IMR-90 (cell line): ENCODE results near the gene MATN3. TPM values are rescaled to one million over a fixed set of nuclear protein-coding genes. Genes with fewer than 3 reads are reported as not detected.
A peak's percentile ranks its signal among the peaks of the same experiment; 100 is the strongest.

Source experiments
- ATAC-seq: fragments of 200-7000 bp; cut with Tn5 transposase; 2 replicates; pipeline ENCODE4 v1.9.1; 2020; ENCODE audit warnings: low read depth, mild to moderate bottlenecking, moderate library complexity
- BruUV-seq: library from RNA; stranded (reverse); fragments of 400-500 nt; replicated peaks from 2 replicates; lab custom pipeline; 2021; lab: Mats Ljungman, UMichigan
- CTCF ChIA-PET: fragments of 300-600 bp; formaldehyde crosslinking; extraction: SDS; loops from one replicate; lab custom pipeline; 2021; ENCODE audit warnings: antibody characterized with exemption; lab: Yijun Ruan, JAX
- POLR2A ChIA-PET: fragments of 300-600 bp; sonication (Branson Sonifier 250); formaldehyde crosslinking; loops from one replicate; lab custom pipeline; 2022; ENCODE audit warnings: antibody characterized with exemption; ENCODE audit not compliant: unreplicated experiment; lab: Charles Lee
- DNase-seq: peaks from one replicate; pipeline ENCODE4 v3.0.0; 2013
- H2AFZ ChIP-seq: replicated peaks from 2 replicates; pipeline ENCODE3; 2013; ENCODE audit warnings: low read length, mild to moderate bottlenecking; ENCODE audit not compliant: poor library complexity
- H2AK5ac ChIP-seq: 2 replicates; pipeline ENCODE4 v1.6.1; 2013; ENCODE audit warnings: low read depth, low read length, inconsistent platforms
- H2AK9ac ChIP-seq: replicated peaks from 2 replicates; pipeline ENCODE3; 2013; ENCODE audit warnings: mild to moderate bottlenecking, low read depth, low read length, moderate library complexity; ENCODE audit not compliant: poor library complexity
- H2BK120ac ChIP-seq: 2 replicates; pipeline ENCODE4 v1.6.1; 2013; ENCODE audit warnings: low read depth, low read length, inconsistent platforms
- H2BK15ac ChIP-seq: 3 replicates; pipeline ENCODE4 v1.6.1; 2013; ENCODE audit warnings: low read depth, low read length, inconsistent platforms
- H2BK20ac ChIP-seq: 2 replicates; pipeline ENCODE4 v1.6.1; 2013; ENCODE audit warnings: low read depth, mild to moderate bottlenecking, inconsistent platforms, low read length, moderate library complexity
- H2BK5ac ChIP-seq: 2 replicates; pipeline ENCODE4 v1.6.1; 2013; ENCODE audit warnings: mild to moderate bottlenecking, low read depth, low read length, inconsistent platforms; ENCODE audit not compliant: poor library complexity, severe bottlenecking
- H3K14ac ChIP-seq: replicated peaks from 2 replicates; pipeline ENCODE4 v1.6.1; 2013; ENCODE audit warnings: low read depth, low read length, inconsistent platforms
- H3K18ac ChIP-seq: 2 replicates; pipeline ENCODE4 v1.6.1; 2013; ENCODE audit warnings: low read depth, low read length, control low read depth
- H3K23ac ChIP-seq: 2 replicates; pipeline ENCODE4 v1.6.1; 2013; ENCODE audit warnings: low read depth, low read length, inconsistent platforms
- H3K27ac ChIP-seq: 2 replicates; pipeline ENCODE4 v1.5.1; 2013; ENCODE audit warnings: mild to moderate bottlenecking, control low read depth, low read length; ENCODE audit not compliant: insufficient read depth
- H3K27me3 ChIP-seq: 2 replicates; pipeline ENCODE4 v1.6.1; 2013; ENCODE audit warnings: low read length; ENCODE audit not compliant: control insufficient read depth, insufficient read depth
- H3K36me3 ChIP-seq: 2 replicates; pipeline ENCODE4 v1.6.1; 2013; ENCODE audit warnings: low read length, mixed read lengths; ENCODE audit not compliant: control insufficient read depth, insufficient read depth
- H3K4ac ChIP-seq: 2 replicates; pipeline ENCODE4 v1.6.1; 2013; ENCODE audit warnings: low read depth, low read length, inconsistent platforms
- H3K4me1 ChIP-seq: 2 replicates; pipeline ENCODE4 v1.6.1; 2013; ENCODE audit warnings: low read length, mixed read lengths; ENCODE audit not compliant: control insufficient read depth, insufficient read depth
- H3K4me2 ChIP-seq: 2 replicates; pipeline ENCODE4 v1.6.1; 2013; ENCODE audit warnings: low read depth, mild to moderate bottlenecking, control low read depth, low read length, moderate library complexity
- H3K4me3 ChIP-seq: 2 replicates; pipeline ENCODE4 v1.5.1; 2013; ENCODE audit warnings: low read depth, mild to moderate bottlenecking, control low read depth, low read length, moderate library complexity; ENCODE audit not compliant: insufficient read depth
- H3K56ac ChIP-seq: 2 replicates; pipeline ENCODE4 v1.6.1; 2013; ENCODE audit warnings: low read length, inconsistent platforms; ENCODE audit not compliant: insufficient read depth; ENCODE audit errors: extremely low read depth
- H3K79me1 ChIP-seq, 2 experiments: 2 replicates each; pipeline ENCODE4 v1.6.1; 2013; ENCODE audit warnings: low read length in 2 of 2, inconsistent platforms in 1 of 2, low read depth in 1 of 2
- H3K9ac ChIP-seq: 2 replicates; pipeline ENCODE4 v1.6.1; 2013; ENCODE audit warnings: low read depth, low read length, control low read depth
- H3K9me1 ChIP-seq: 2 replicates; pipeline ENCODE4 v1.6.1; 2013; ENCODE audit warnings: low read length, inconsistent platforms; ENCODE audit not compliant: insufficient read depth
- H3K9me3 ChIP-seq: 2 replicates; pipeline ENCODE4 v1.6.1; 2013; ENCODE audit warnings: low read length; ENCODE audit not compliant: control insufficient read depth, insufficient read depth
- H4K20me1 ChIP-seq: 2 replicates; pipeline ENCODE4 v1.6.1; 2013; ENCODE audit warnings: low read length, inconsistent platforms; ENCODE audit not compliant: insufficient read depth
- H4K5ac ChIP-seq: 2 replicates; pipeline ENCODE4 v1.6.1; 2013; ENCODE audit warnings: mild to moderate bottlenecking, low read depth, low read length, control low read depth
- H4K8ac ChIP-seq, 2 experiments: 2 replicates each; pipeline ENCODE4 v1.6.1; 2013; ENCODE audit warnings: low read depth in 2 of 2, low read length in 2 of 2, control low read depth in 1 of 2, inconsistent platforms in 1 of 2
- H4K91ac ChIP-seq: 2 replicates; pipeline ENCODE4 v1.6.1; 2013; ENCODE audit warnings: low read depth, low read length, inconsistent platforms; ENCODE audit not compliant: insufficient read depth
- CTCF ChIP-seq: conservative IDR thresholded peaks from 2 replicates; pipeline ENCODE4 v1.5.1; 2012; ENCODE audit warnings: mild to moderate bottlenecking, low read depth, low read length, improper control_type of control experiment
- WGBS, 2 experiments: methylation state at CpG; one replicate each; pipeline versions ENCODE4 v1.1.5 to v1.1.7; 2013; ENCODE audit warnings: missing lambda C conversion rate in 2 of 2; ENCODE audit not compliant: insufficient read length in 1 of 2; ENCODE audit errors: extremely low coverage in 2 of 2; 5-methylcytosine and 5-hydroxymethylcytosine counted together
- dilution Hi-C: fragments of 300-500 bp; cut with HindIII; formaldehyde crosslinking; loops from one replicate; pipeline ENCODE4 v1.14.3; 2018; ENCODE audit warnings: low sequenced_read_pairs; ENCODE audit not compliant: unreplicated experiment
- in situ Hi-C: fragments of 300-500 bp; cut with MboI; formaldehyde crosslinking; loops from 3 replicates; pipeline ENCODE4 v1.14.3; 2019; ENCODE audit warnings: low sequenced_read_pairs, inconsistent platforms, mixed read lengths
- intact Hi-C: fragments of 100-400 bp; cut with micrococcal nuclease; formaldehyde crosslinking; loops from 2 replicates; pipeline ENCODE4 v1.10.0; 2022
- polyA plus RNA-seq, 3 experiments: library from polyadenylated mRNA; depleted of rRNA; stranded (reverse); fragments of >200 nt; gene quantifications; 2 replicates each; pipeline ENCODE4 v1.2.3, GENCODE V29; 2012; ENCODE audit warnings: low replicate concordance in 1 of 3
- total RNA-seq: library from RNA; depleted of rRNA; stranded (reverse); fragments of >200 nt; gene quantifications from 2 replicates; pipeline ENCODE4 v1.2.3, GENCODE V29; 2012

The MATN3 gene
- total and polyA plus RNA-seq, 2 of the 4 experiments (the other 2 are of a cell fraction) = 0.90 to 3.0 TPM

- H3K4me3 ChIP-seq = peak overlapping the region; percentile 52
- peak overlapping the region; percentile 86 for H3K9ac ChIP-seq
- no peaks in the 10 kb centered on the region for H3K36me3 ChIP-seq
- peak overlapping the region; percentile 92 for H4K5ac ChIP-seq
- in situ Hi-C loops (no loop called here), dilution Hi-C loops (no loop called here), intact Hi-C loops (loop anchor here (1.0 kb wide), 1 partner anchor 16 kb away; no protein-coding TSS in a partner anchor)
- TF ChIP-seq CTCF = no peak
- H3K79me1 ChIP-seq = peaks cover 0 to 26% of the 10 kb centered on the region in 2 experiments; a peak in 2 of 4 replicates
- peak overlapping the region; percentile 73 for H2AK5ac ChIP-seq
- no CpG with 5 or more reads among the region's 10 CpGs for WGBS, 2 experiments
- POLR2A ChIA-PET = interaction anchor here (1.0 to 2.7 kb wide), 3 partner anchors 10 to 43 kb away, joined by 3 to 18 read pairs (median 3); no protein-coding TSS in a partner anchor
- peak overlapping the region; percentile 91 for H3K14ac ChIP-seq
- no peak for ATAC-seq
- H3K56ac ChIP-seq = peak overlapping the region; percentile 95
- H3K27ac ChIP-seq = peak overlapping the region; percentile 93
- H4K20me1 ChIP-seq = peaks cover 33% of the 10 kb centered on the region; the same call in 1 of the 2 replicates
- no peaks in the 10 kb centered on the region for H3K27me3 ChIP-seq
- H4K91ac ChIP-seq = peak overlapping the region; percentile 94
- H3K4ac ChIP-seq = peak overlapping the region; percentile 90
- peak overlapping the region; percentile 94 for H3K4me2 ChIP-seq
- H3K4me1 ChIP-seq = peaks cover 2% of the 10 kb centered on the region; the same call in 1 of the 2 replicates
- no peaks in the 10 kb centered on the region for H3K9me3 ChIP-seq
- peak overlapping the region; percentile 98 for H2AFZ ChIP-seq
- peak overlapping the region; percentile 83 for H2BK20ac ChIP-seq
- peaks cover 2% of the 10 kb centered on the region; the same call in 1 of the 2 replicates for H3K9me1 ChIP-seq
- peak overlapping the region; percentile 95 for H3K23ac ChIP-seq
- DNase-seq = peak; percentile 41
- peak overlapping the region; percentile 62; the same call in 2 of the 3 replicates for H2BK15ac ChIP-seq
- peak overlapping the region; percentile 93 for H2AK9ac ChIP-seq
- CTCF ChIA-PET = interaction anchor here (2.2 kb wide), 1 partner anchor 9 kb away, joined by 9 read pairs; no protein-coding TSS in a partner anchor
- peak overlapping the region; percentile 76 for H3K18ac ChIP-seq
- BruUV-seq = TSS peak; percentile 93
- peak overlapping the region; percentile 86 to 93 for H4K8ac ChIP-seq
- H2BK120ac ChIP-seq = peak overlapping the region; percentile 83
- peak overlapping the region; percentile 91 for H2BK5ac ChIP-seq
Measured at GRCh38 chr2:20052229-20052851, 39.9 kb upstream of the MATN3 start.
